Gastrocnemius medialis (tissue), 4 donors: ENCODE measurements around the gene CEP350.

Experiments used
- CTCF ChIP-seq, 5 experiments: fragments of 450-650 bp in 3 of 5; fragments of 200-600 bp in 2 of 5; sonication (generic) in 2 of 5; IDR thresholded peaks in 4 of 5; conservative IDR thresholded peaks in 1 of 5; 1 replicate in 4 of 5; 2 replicates in 1 of 5; pipeline ENCODE4 v1.5.1; 2016 to 2019; ENCODE audit warnings: antibody characterized with exemption in 5 of 5, mild to moderate bottlenecking in 3 of 5, moderate library complexity in 3 of 5
- POLR2A ChIP-seq, 2 donors: fragments of 450-650 bp; IDR thresholded peaks; one replicate each; pipeline ENCODE4 v1.6.1; 2017; ENCODE audit warnings: antibody characterized with exemption in 2 of 2, mild to moderate bottlenecking in 2 of 2, moderate library complexity in 2 of 2

- TF ChIP-seq CTCF (IDR thresholded peaks at IDR 0.05 in 4 of 5, conservative IDR thresholded peaks at IDR 0.05 in 1 of 5) (no peak), POLR2A (IDR thresholded peaks at IDR 0.05) (no peak)
Observed at GRCh38 chr1:179925922-179926849, 28.4 kb upstream of the CEP350 start.
